Measurements from ENCODE around the gene NXT1.
"Not testable (repeated sequence)": the region's sequence is repeated elsewhere in the genome, so short reads cannot be mapped to it uniquely, and the experiment has no call there.

The NXT1 gene

GRCh38 chr20:23350196-23350903 is at the start of gene NXT1:
Gene NXT1 (plus strand): TSS chr20:23350791. CDS start chr20:23354042, 3,251 bp downstream.
- DNase-seq (ENCODE audit: insufficient read length, low spot score) (peak; percentile 64), FAIRE-seq (peak; percentile 92)

GRCh38 chr20:23301436-23302050 is 49.0 kb upstream of the NXT1 start:
- FAIRE-seq, result no peak
- no peak for DNase-seq (ENCODE audit: insufficient read length, low spot score)

GRCh38 chr20:23302386-23302785 is 48.2 kb upstream of the NXT1 start:
- DNase-seq (ENCODE audit: insufficient read length, low spot score), result no peak
- FAIRE-seq, result no peak

- no peak for FAIRE-seq
Measured at GRCh38 chr20:23302801-23303200, 47.8 kb upstream of the NXT1 start.

GRCh38 chr20:23303325-23304102 is 47.1 kb upstream of the NXT1 start:
- FAIRE-seq, result no peak
- no peak for DNase-seq (ENCODE audit: insufficient read length, low spot score)

More at GRCh38 chr20:23302801-23303200, 47.8 kb upstream of the NXT1 start:
- no peak for DNase-seq (ENCODE audit: insufficient read length, low spot score)

GRCh38 chr20:23304616-23305015 is 46.0 kb upstream of the NXT1 start:
- FAIRE-seq, result no peak
- no peak for DNase-seq (ENCODE audit: insufficient read length, low spot score)

- no peak for DNase-seq (ENCODE audit: insufficient read length, low spot score)
- no peak for FAIRE-seq
Measured at GRCh38 chr20:23305098-23305497, 45.5 kb upstream of the NXT1 start.

- FAIRE-seq; DNase-seq (ENCODE audit: insufficient read length, low spot score): not testable (repeated sequence)
Measured at GRCh38 chr20:23307393-23307792, 43.2 kb upstream of the NXT1 start.

GRCh38 chr20:23308024-23308423 is 42.6 kb upstream of the NXT1 start:
- DNase-seq (ENCODE audit: insufficient read length, low spot score), result no peak
- FAIRE-seq, result no peak

- no peak for DNase-seq (ENCODE audit: insufficient read length, low spot score)
- no peak for FAIRE-seq
Measured at GRCh38 chr20:23308908-23309307, 41.7 kb upstream of the NXT1 start.

GRCh38 chr20:23309781-23310180 is 40.8 kb upstream of the NXT1 start:
- no peak for DNase-seq (ENCODE audit: insufficient read length, low spot score)

GRCh38 chr20:23311947-23312506 is 38.6 kb upstream of the NXT1 start:
- no peak for FAIRE-seq

More at GRCh38 chr20:23309781-23310180, 40.8 kb upstream of the NXT1 start:
- FAIRE-seq, result no peak

GRCh38 chr20:23313271-23313670 is 37.3 kb upstream of the NXT1 start:
- FAIRE-seq (no peak), DNase-seq (ENCODE audit: insufficient read length, low spot score) (no peak)

More at GRCh38 chr20:23311947-23312506, 38.6 kb upstream of the NXT1 start:
- no peak for DNase-seq (ENCODE audit: insufficient read length, low spot score)

GRCh38 chr20:23314699-23315098 is 35.9 kb upstream of the NXT1 start:
- FAIRE-seq, result no peak

GRCh38 chr20:23315099-23315498 is 35.5 kb upstream of the NXT1 start:
- FAIRE-seq, result no peak
- DNase-seq (ENCODE audit: insufficient read length, low spot score), result no peak

More at GRCh38 chr20:23314699-23315098, 35.9 kb upstream of the NXT1 start:
- DNase-seq (ENCODE audit: insufficient read length, low spot score), result no peak

GRCh38 chr20:23316626-23317025 is 34.0 kb upstream of the NXT1 start:
- no peak for FAIRE-seq
- no peak for DNase-seq (ENCODE audit: insufficient read length, low spot score)

- DNase-seq (ENCODE audit: insufficient read length, low spot score), result no peak
- FAIRE-seq, result no peak
Measured at GRCh38 chr20:23317081-23317480, 33.5 kb upstream of the NXT1 start.

GRCh38 chr20:23318347-23318746 is 32.2 kb upstream of the NXT1 start:
- FAIRE-seq (no peak), DNase-seq (ENCODE audit: insufficient read length, low spot score) (no peak)

GRCh38 chr20:23320317-23320716 is 30.3 kb upstream of the NXT1 start:
- DNase-seq (ENCODE audit: insufficient read length, low spot score), result no peak
- no peak for FAIRE-seq

GRCh38 chr20:23325107-23325506 is 25.5 kb upstream of the NXT1 start:
- FAIRE-seq, result no peak
- DNase-seq (ENCODE audit: insufficient read length, low spot score), result no peak

GRCh38 chr20:23326774-23327173 is 23.8 kb upstream of the NXT1 start:
- FAIRE-seq, result no peak
- DNase-seq (ENCODE audit: insufficient read length, low spot score), result no peak
